ENCODE measurements around the gene IL18RAP.
A peak's percentile ranks its signal among the peaks of the same experiment; 100 is the strongest.

GRCh38 chr2:102473631-102474030, 50.7 kb downstream of the IL18RAP start:
- TF ChIP-seq EZH2 (IDR thresholded peaks at IDR 0.05; ENCODE audit: borderline replicate concordance, low read depth, low read length, severe bottlenecking) (peak; percentile 14), MAX (IDR thresholded peaks at IDR 0.05; ENCODE audit: insufficient read depth, insufficient read length) (no peak), POLR2AphosphoS5 (IDR thresholded peaks at IDR 0.05; ENCODE audit: insufficient read depth, low read depth, low read length) (no peak)
- TF ChIP-seq, protein P1, sequence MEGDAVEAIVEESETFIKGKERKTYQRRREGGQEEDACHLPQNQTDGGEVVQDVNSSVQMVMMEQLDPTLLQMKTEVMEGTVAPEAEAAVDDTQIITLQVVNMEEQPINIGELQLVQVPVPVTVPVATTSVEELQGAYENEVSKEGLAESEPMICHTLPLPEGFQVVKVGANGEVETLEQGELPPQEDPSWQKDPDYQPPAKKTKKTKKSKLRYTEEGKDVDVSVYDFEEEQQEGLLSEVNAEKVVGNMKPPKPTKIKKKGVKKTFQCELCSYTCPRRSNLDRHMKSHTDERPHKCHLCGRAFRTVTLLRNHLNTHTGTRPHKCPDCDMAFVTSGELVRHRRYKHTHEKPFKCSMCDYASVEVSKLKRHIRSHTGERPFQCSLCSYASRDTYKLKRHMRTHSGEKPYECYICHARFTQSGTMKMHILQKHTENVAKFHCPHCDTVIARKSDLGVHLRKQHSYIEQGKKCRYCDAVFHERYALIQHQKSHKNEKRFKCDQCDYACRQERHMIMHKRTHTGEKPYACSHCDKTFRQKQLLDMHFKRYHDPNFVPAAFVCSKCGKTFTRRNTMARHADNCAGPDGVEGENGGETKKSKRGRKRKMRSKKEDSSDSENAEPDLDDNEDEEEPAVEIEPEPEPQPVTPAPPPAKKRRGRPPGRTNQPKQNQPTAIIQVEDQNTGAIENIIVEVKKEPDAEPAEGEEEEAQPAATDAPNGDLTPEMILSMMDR (IDR thresholded peaks at IDR 0.05; ENCODE audit: extremely low read depth in 1 of 2, insufficient read depth in 1 of 2, low read depth in 1 of 2, low read length in 2 of 2) = no peak

Data from endothelial cell of umbilical vein (primary cell).